PC-3 (cell line): ENCODE measurements around the gene ATP8A1. TPM values are rescaled to one million over a fixed set of nuclear protein-coding genes. Genes with fewer than 3 reads are reported as not detected.

Experiments
- ATAC-seq: fragments of 200-7000 bp; cut with Tn5 transposase; 2 replicates; pipeline ENCODE4 v1.9.1; 2020; ENCODE audit warnings: mild to moderate bottlenecking, moderate library complexity
- BruUV-seq: library from RNA; stranded (reverse); fragments of 400-500 nt; replicated peaks from 2 replicates; lab custom pipeline; 2021; lab: Mats Ljungman, UMichigan
- CTCF ChIA-PET: fragments of 300-600 bp; sonication (Branson Sonifier 250); formaldehyde crosslinking; loops from one replicate; lab custom pipeline; 2022; ENCODE audit warnings: antibody characterized with exemption; lab: Charles Lee
- POLR2A ChIA-PET: fragments of 300-600 bp; sonication (Branson Sonifier 250); formaldehyde crosslinking; loops from one replicate; lab custom pipeline; 2022; ENCODE audit warnings: antibody characterized with exemption; ENCODE audit not compliant: unreplicated experiment; lab: Charles Lee
- DNase-seq: peaks from one replicate; pipeline ENCODE4 v3.0.0-alpha.2; 2015
- H2AFZ ChIP-seq: fragments of 300-600 bp; sonication (generic); 2 replicates; pipeline ENCODE4 v1.6.0; 2016; ENCODE audit warnings: antibody characterized with exemption, low read length
- H3F3A ChIP-seq: fragments of 300-600 bp; sonication (generic); one replicate; pipeline ENCODE4 v1.6.0; 2017; ENCODE audit warnings: antibody characterized with exemption, low read length, control low read depth, mild to moderate bottlenecking; ENCODE audit not compliant: unreplicated experiment
- H3K27ac ChIP-seq: fragments of 300-600 bp; sonication (generic); 2 replicates; pipeline ENCODE4 v1.5.1; 2016; ENCODE audit warnings: mild to moderate bottlenecking, low read length
- H3K27me3 ChIP-seq: fragments of 300-600 bp; sonication (generic); 2 replicates; pipeline ENCODE4 v1.6.1; 2016; ENCODE audit warnings: low read length, mixed read lengths
- H3K36me3 ChIP-seq: fragments of 300-600 bp; sonication (generic); 2 replicates; pipeline ENCODE4 v1.6.1; 2016; ENCODE audit warnings: low read depth, mixed run types, low read length, mixed read lengths
- H3K4me1 ChIP-seq: fragments of 300-600 bp; sonication (generic); 2 replicates; pipeline ENCODE4 v1.5.1; 2016; ENCODE audit warnings: low read length; ENCODE audit not compliant: insufficient read depth
- H3K4me2 ChIP-seq: fragments of 300-600 bp; sonication (generic); 2 replicates; pipeline ENCODE4 v1.6.0; 2016; ENCODE audit warnings: low read length
- H3K4me3 ChIP-seq: fragments of 300-600 bp; sonication (generic); 2 replicates; pipeline ENCODE4 v1.5.1; 2016; ENCODE audit warnings: mild to moderate bottlenecking, low read length, mixed read lengths
- H3K79me2 ChIP-seq: fragments of 300-600 bp; sonication (generic); 2 replicates; pipeline ENCODE4 v1.6.1; 2017; ENCODE audit warnings: low read length, mixed read lengths
- H3K9ac ChIP-seq: fragments of 300-600 bp; sonication (generic); 2 replicates; pipeline ENCODE4 v1.6.0; 2016; ENCODE audit warnings: mild to moderate bottlenecking, low read length
- H3K9me2 ChIP-seq: fragments of 300-600 bp; sonication (generic); replicated peaks from 2 replicates; pipeline ENCODE4 v1.6.1; 2016; ENCODE audit warnings: mixed run types, low read length, mixed read lengths
- H3K9me3 ChIP-seq: fragments of 300-600 bp; sonication (generic); 2 replicates; pipeline ENCODE4 v1.6.1; 2016; ENCODE audit warnings: low read length, mixed read lengths
- H4K20me1 ChIP-seq: fragments of 300-600 bp; sonication (generic); 2 replicates; pipeline ENCODE4 v1.6.1; 2016; ENCODE audit warnings: low read length, mixed read lengths
- EZH2 ChIP-seq: fragments of 300-600 bp; sonication (generic); IDR thresholded peaks from one replicate; pipeline ENCODE4 v1.6.1; 2017; ENCODE audit warnings: antibody characterized with exemption, mild to moderate bottlenecking, low read length; ENCODE audit not compliant: unreplicated experiment
- EZH2phosphoT487 ChIP-seq: fragments of 300-600 bp; sonication (generic); IDR thresholded peaks from 2 replicates; pipeline ENCODE4 v1.6.1; 2018; ENCODE audit warnings: mild to moderate bottlenecking, antibody characterized with exemption, low read length, borderline replicate concordance
- intact Hi-C: fragments of 100-400 bp; cut with micrococcal nuclease; formaldehyde crosslinking; loops from 2 replicates; pipeline ENCODE4 v1.9.0; 2023
- total RNA-seq: library from RNA; depleted of rRNA; stranded (reverse); fragments of >200 nt; gene quantifications from 2 replicates; pipeline ENCODE4 v1.2.3, GENCODE V29; 2014
- TF ChIP-seq, protein P1 (sequence below): fragments of 300-600 bp; sonication (generic); conservative IDR thresholded peaks from 2 replicates; pipeline ENCODE4 v1.5.1; 2017; ENCODE audit warnings: antibody characterized with exemption, low read depth, mild to moderate bottlenecking, low read length

ATP8A1 gene
- total RNA-seq, 1 experiment from 2014 or later: 3.9 TPM

GRCh38 chr4:42513748-42514492, 143.0 kb downstream of the ATP8A1 start:
- H3F3A ChIP-seq: no peaks in the 10 kb centered on the region
- H4K20me1 ChIP-seq: no peaks in the 10 kb centered on the region
- no peaks in the 10 kb centered on the region; the same call in 1 of the 2 replicates for H3K4me1 ChIP-seq
- ChIA-PET CTCF (no interaction called here), POLR2A (no interaction called here)
- DNase-seq (no peak), ATAC-seq (no peak)
- no TSS peak for BruUV-seq
- no peaks in the 10 kb centered on the region for H3K27me3 ChIP-seq
- no peaks in the 10 kb centered on the region for H3K36me3 ChIP-seq
- no peak overlapping the region for H3K27ac ChIP-seq
- H3K9me3 ChIP-seq: no peaks in the 10 kb centered on the region
- H3K4me2 ChIP-seq: no peak overlapping the region
- H3K4me3 ChIP-seq: no peak overlapping the region
- no peak for TF ChIP-seq EZH2phosphoT487
- no peaks in the 10 kb centered on the region for H3K79me2 ChIP-seq
- H2AFZ ChIP-seq: no peak overlapping the region
- H3K9me2 ChIP-seq: no peaks in the 10 kb centered on the region
- no peak overlapping the region for H3K9ac ChIP-seq
- intact Hi-C loops: loop anchor here (10.0 kb wide), 2 partner anchors 59 to 549 kb away; no protein-coding TSS in a partner anchor

DNA sequence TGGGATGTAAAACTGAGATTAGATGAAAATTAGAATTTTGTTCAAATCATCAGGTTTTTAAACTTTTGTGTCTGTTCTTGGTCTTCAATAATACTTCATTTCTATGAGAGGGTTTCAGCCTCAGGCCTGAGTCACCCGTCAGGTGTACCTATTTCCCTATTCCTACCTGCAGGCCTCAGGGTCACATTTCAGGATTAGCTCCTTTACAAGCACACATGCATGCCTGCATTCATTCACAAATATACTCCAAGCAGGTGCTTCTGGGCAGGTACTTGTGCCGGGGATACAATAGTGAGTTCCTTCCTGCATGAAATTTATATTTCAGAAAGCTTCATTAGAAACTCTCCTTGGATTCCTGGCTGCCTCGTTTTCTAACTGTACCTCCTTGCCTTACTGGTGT, 144.7 kb downstream of the ATP8A1 start:
- Histone ChIP-seq H3K4me3 (no peak overlapping the region), H3K36me3 (no peaks in the 10 kb centered on the region), H3K79me2 (no peaks in the 10 kb centered on the region), H3K27ac (no peak overlapping the region), H3K9ac (no peak overlapping the region), H2AFZ (no peak overlapping the region), H3K9me2 (no peaks in the 10 kb centered on the region), H3F3A (no peaks in the 10 kb centered on the region), H3K27me3 (no peaks in the 10 kb centered on the region), H3K4me2 (no peak overlapping the region), H4K20me1 (no peaks in the 10 kb centered on the region), H3K4me1 (no peaks in the 10 kb centered on the region; the same call in 1 of the 2 replicates), H3K9me3 (no peaks in the 10 kb centered on the region)
- CTCF ChIA-PET: no interaction called here
- DNase-seq (no peak), ATAC-seq (no peak)
- intact Hi-C loops: loop anchor here (10.0 kb wide), 2 partner anchors 57 to 547 kb away; no protein-coding TSS in a partner anchor
- POLR2A ChIA-PET: no interaction called here
- no TSS peak for BruUV-seq
- TF ChIP-seq, protein P1, sequence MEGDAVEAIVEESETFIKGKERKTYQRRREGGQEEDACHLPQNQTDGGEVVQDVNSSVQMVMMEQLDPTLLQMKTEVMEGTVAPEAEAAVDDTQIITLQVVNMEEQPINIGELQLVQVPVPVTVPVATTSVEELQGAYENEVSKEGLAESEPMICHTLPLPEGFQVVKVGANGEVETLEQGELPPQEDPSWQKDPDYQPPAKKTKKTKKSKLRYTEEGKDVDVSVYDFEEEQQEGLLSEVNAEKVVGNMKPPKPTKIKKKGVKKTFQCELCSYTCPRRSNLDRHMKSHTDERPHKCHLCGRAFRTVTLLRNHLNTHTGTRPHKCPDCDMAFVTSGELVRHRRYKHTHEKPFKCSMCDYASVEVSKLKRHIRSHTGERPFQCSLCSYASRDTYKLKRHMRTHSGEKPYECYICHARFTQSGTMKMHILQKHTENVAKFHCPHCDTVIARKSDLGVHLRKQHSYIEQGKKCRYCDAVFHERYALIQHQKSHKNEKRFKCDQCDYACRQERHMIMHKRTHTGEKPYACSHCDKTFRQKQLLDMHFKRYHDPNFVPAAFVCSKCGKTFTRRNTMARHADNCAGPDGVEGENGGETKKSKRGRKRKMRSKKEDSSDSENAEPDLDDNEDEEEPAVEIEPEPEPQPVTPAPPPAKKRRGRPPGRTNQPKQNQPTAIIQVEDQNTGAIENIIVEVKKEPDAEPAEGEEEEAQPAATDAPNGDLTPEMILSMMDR: no peak
- TF ChIP-seq EZH2phosphoT487 (no peak), EZH2 (no peak)

- ChIA-PET POLR2A (no interaction called here), CTCF (interaction anchor here (0.5 to 0.6 kb wide), 2 partner anchors 52 to 179 kb away, joined by 3 to 5 read pairs; no protein-coding TSS in a partner anchor)
- peak; percentile 64 for ATAC-seq
Measured at GRCh38 chr4:42510225-42510624, 146.7 kb downstream of the ATP8A1 start.

More at GRCh38 chr4:42510225-42510624, 146.7 kb downstream of the ATP8A1 start:
- no peak overlapping the region for H2AFZ ChIP-seq
- H3K4me1 ChIP-seq: no peaks in the 10 kb centered on the region; the same call in 1 of the 2 replicates
- no peak overlapping the region for H3K9ac ChIP-seq
- peak; percentile 13 for DNase-seq
- H3F3A ChIP-seq: no peaks in the 10 kb centered on the region
- H3K9me2 ChIP-seq: no peaks in the 10 kb centered on the region
- no peaks in the 10 kb centered on the region for H3K36me3 ChIP-seq
- no peak overlapping the region for H3K4me3 ChIP-seq
- H3K27me3 ChIP-seq: no peaks in the 10 kb centered on the region
- intact Hi-C loops: loop anchor here (10.0 kb wide), 2 partner anchors 55 to 545 kb away; no protein-coding TSS in a partner anchor
- H4K20me1 ChIP-seq: no peaks in the 10 kb centered on the region
- BruUV-seq: no TSS peak
- H3K9me3 ChIP-seq: no peaks in the 10 kb centered on the region
- no peak overlapping the region for H3K27ac ChIP-seq
- H3K4me2 ChIP-seq: no peak overlapping the region
- TF ChIP-seq EZH2: no peak
- TF ChIP-seq EZH2phosphoT487: no peak
- TF ChIP-seq, protein P1: no peak
- no peaks in the 10 kb centered on the region for H3K79me2 ChIP-seq
